ENCODE data around the gene SPATA9.
A peak's percentile ranks its signal among the peaks of the same experiment; 100 is the strongest.
"Not testable (repeated sequence)": the region's sequence is repeated elsewhere in the genome, so short reads cannot be mapped to it uniquely, and the experiment has no call there.

Gene SPATA9

DNA sequence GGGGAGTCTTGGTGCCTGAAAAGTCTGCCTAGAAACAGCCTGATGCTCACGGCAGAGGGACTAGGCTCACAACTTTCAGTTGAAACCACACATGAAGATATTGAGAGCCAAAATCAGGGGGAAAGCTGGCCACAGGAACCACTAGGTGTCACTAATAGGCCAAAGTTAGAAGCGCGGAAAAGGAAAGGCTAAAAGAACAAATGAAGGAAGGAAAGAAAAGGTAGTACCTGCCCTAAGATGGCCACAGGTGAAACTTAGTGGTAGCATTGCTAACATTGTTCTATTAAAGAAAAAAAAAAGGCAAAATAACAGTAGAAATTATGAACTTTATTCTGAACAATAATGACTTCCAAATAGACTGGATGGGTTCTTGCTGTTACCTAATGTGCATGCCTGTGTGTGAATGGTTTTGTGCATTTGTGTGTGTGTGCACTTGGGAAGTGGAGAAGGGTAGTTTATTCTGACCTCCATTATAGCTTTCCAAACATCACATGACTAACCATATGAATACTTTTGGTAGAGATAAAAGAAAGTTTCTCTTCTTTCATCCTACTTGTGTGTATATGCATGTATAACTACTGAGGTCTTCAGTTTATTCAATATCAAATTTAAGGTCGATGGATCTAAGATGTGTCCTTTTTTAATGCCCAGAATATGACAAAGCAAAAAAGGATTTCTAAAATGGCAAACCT is 38.3 kb downstream of the SPATA9 start:
- no peak for DNase-seq

DNA sequence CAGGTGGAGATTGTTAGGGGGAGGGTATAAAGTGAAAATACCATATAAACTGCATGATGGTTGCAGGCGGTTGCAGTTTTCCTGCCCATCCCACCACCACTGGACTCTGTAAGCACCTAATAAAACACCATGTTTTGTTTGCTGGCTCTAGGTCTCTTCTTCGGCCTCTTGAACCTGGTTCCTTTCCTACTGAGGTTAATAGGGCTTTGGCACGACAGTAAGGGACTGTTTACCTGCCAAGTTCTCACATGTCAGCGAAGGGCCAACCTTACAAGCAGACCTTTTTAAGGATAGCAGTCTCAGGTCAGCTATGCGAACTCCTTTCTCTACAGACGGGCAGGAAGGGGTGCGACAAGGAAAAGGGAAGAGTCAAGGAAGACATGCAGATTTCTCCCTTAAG is 39.6 kb downstream of the SPATA9 start:
- no peak for DNase-seq

DNA sequence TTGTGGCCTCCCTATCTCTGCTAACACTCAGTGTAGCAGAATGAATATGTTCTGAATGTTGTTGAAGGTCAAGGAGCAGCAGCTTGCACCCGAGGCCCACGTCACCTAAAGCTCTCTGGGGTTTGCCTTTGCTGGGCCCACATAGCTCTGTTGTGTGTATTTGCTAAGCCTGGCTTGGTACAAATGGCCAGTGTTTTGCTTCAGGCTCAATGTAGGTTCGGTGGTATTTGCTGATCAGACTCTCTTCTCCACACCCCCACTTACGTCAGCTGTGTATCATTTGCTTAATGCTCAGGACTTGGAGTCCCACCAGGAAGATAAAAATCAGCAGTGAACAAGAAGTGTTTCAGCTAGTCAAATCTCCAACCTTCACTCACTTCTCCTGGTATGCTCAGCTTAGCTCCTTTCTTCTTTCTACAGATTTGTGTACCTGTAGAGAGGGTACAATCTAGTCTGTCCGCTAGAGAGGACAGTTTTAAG is 41.0 kb downstream of the SPATA9 start:
- DNase-seq, result no peak

- DNase-seq, result no peak
Measured at GRCh38 chr5:95638632-95639031, 44.2 kb downstream of the SPATA9 start.

DNA sequence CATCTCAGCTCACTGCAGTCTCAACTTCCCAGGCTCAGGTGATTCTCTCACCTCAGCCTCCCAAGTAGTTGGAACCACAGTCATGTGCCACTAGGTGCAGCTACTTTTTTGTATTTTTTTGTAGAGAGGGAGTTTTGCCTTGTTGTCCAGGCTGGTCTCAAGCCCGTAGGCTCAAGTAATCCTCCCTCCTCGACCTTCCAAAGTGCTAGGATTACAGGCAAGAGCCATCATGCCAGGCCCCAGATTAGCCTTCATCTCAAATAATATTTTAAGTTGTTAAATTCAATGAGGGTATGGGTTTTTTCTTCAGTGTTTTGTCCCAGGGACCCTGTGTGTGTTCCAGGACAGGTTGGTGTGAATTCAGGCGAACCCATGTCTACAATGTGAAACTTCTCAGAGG is 48.7 kb downstream of the SPATA9 start:
- no peak for DNase-seq

GRCh38 chr5:95633671-95634070 is 49.1 kb downstream of the SPATA9 start:
- no peak for DNase-seq

DNA sequence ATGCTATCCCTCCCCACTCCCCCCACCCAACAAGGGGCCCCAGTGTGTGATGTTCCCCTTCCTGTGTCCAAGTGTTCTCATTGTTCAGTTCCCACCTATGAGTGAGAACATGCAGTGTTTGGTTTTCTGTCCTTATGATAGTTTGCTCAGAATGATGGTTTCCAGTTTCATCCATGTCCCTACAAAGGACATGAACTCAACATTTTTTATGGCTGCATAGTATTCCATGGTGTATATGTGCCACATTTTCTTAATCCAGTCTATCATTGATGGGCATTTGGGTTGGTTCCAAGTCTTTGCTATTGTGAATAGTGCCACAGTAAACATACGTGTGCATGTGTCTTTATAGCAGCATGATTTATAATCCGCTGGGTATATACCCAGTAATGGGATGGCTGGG is 49.8 kb downstream of the SPATA9 start:
- DNase-seq, result not testable (repeated sequence)

DNA sequence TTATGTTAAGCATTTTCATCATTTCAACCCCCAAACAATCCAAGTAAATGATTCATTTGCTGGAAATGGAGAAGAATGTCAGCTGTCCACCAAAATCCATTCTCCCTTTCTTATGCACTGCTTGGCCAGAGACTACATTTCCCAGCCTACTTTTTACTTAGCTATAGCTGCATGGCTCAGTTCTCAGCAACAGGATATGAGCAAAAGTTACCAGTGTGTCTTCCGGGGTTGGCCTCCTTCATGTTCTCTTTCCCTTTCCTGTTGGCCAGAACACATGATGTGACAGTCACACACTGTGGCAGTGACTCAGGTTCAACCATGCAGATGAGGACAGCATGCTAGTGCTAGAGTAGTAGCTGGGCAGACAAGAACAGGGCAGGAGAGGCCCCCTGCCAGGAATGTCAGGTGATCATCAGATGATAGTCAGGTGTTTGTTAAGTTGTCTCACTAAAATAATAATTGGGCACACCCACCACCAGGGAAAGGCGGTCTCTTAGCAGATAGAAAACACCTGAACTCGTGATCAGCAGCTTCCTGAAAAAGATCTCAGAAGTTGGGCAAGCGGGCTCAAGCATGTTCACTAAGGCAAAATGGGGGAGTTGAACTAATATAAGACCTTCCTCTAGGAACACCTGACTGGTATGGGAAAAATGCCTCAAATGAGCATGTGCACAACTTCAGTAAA is 50.7 kb downstream of the SPATA9 start:
- DNase-seq, result no peak

DNA sequence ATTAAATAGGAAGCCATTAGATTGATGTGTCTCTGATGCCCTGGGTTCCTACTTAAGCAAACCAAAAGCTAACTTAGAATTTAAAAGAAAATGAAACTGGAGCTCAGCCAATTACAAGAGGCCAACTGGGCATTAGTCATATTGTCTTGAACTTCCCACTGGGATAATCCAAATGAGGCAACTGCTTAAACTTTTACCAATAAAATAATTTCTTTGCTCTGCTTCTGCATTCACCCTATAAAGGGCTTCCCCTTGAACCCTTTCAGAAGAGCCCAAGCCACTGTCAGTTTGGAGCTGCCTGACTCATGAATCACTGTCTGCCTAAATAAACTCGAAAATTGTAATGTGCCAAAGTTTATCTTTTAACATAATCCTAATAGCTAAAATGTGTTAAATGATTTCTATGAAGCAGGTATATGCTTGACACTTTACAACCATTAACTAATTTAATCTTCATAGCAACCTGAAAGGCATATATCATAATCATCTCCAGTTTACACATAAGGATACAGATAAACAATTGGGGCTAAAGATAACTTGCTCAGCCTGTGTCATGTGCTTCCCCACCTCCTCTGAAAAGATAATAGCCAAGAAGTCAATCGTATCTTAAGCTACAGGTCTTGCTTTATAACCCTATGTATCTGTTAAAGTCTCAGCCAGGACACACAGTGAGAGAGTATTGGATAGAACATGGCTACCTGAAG is 51.4 kb downstream of the SPATA9 start:
- DNase-seq, result no peak

- no peak for DNase-seq
Measured at GRCh38 chr5:95630394-95630917, 52.3 kb downstream of the SPATA9 start.

DNA sequence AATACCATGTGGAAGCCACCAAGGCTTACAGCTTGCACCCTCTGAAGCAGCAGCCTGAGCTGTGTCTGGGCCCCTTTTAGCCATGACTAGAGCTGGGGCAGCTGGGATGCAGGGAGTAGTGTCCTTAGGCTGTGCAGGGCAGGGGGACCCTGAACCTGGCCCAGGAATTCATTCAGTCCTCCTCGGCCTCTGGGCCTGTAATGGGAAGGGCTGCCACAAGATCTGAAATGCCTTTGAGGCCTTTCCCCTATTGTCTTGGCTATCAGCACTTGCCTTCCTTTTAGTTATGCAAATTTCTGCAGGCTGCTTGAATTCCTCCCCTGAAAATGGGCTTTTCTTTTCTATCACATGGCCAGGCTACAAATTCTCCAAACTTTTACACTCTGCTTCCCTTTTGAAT is 53.9 kb downstream of the SPATA9 start:
- no peak for DNase-seq

- DNase-seq, result no peak
Measured at GRCh38 chr5:95627971-95628810, 54.6 kb downstream of the SPATA9 start.

DNA sequence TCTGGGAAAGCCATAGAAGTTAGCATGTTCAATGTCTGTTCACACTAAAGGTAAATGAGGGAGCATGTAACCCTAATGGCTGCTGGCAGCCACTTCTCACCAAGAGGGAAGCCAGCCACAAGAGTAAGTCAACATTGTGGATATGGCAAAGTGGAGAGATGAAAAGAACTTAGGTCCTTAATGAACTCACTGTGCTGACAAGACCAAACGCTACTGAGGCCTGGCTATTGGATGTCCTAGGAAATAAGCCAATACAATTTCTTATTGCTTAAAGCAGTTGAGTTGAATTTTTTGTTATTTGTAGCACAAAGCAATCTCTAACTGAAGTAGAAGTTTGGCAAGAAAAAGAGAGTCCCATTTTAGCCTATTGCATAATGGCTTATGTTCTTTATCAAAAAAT is 56.1 kb downstream of the SPATA9 start:
- DNase-seq, result no peak

- DNase-seq, result no peak
Measured at GRCh38 chr5:95624368-95624767, 58.4 kb downstream of the SPATA9 start.

DNA sequence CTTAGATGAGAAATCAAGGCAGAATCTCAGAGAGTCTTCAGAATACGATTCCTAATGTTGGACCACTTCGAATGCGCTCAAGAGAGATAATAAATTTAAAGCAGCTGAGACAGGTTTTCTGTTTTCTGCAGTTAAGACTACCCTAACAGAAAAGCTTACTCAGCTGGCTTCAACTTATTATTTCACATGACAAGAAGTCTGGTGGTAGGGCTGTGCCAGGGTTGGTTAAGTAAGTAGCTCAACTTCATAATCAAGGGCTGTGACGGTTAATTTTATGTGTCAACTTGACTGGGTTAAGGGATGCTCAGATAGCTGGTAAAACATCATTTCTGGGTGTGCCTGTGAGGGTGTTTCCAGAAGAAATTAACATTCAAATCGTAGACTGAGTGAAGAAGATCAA is 59.1 kb downstream of the SPATA9 start:
- DNase-seq, result no peak

DNA sequence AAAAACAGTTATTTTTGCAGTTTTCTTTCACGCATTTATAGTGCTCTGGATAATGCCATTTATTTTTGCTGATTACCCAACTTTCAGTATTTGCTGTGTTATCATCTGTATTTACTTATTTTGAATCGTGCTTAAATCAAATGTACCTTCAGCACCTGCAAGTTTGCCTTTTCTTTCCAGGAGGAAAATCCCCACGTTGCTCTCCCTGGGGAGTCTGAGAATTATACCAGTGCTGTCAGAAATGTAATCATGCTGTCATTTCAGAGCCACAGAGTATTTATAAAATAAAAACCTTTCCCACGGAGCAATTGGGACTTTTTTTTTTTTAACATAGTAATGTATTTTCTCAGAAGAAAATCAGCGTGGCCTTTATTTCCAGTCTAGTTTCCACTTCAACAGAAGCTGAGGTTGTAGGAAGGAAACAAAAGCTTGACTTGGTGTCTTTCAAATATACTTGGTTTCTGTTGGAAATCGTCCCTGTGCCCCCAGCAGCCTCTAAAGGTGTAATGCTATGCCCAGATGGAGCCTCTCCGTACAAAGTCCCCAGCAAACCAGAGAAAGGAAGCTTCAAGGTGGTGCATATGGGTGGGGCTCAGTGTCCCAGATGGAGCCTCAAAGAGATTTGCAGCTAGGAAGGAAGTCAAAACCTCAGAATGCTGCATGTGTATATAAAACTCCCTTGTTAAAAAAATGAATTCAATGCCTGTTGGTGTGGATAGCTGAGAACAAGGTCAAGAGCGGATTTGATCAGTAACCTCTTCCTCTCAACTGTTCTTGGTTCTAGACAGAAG is 60.8 kb downstream of the SPATA9 start:
- DNase-seq, result no peak

- DNase-seq, result peak; percentile 38
Measured at GRCh38 chr5:95620870-95621838, 61.6 kb downstream of the SPATA9 start.

DNA sequence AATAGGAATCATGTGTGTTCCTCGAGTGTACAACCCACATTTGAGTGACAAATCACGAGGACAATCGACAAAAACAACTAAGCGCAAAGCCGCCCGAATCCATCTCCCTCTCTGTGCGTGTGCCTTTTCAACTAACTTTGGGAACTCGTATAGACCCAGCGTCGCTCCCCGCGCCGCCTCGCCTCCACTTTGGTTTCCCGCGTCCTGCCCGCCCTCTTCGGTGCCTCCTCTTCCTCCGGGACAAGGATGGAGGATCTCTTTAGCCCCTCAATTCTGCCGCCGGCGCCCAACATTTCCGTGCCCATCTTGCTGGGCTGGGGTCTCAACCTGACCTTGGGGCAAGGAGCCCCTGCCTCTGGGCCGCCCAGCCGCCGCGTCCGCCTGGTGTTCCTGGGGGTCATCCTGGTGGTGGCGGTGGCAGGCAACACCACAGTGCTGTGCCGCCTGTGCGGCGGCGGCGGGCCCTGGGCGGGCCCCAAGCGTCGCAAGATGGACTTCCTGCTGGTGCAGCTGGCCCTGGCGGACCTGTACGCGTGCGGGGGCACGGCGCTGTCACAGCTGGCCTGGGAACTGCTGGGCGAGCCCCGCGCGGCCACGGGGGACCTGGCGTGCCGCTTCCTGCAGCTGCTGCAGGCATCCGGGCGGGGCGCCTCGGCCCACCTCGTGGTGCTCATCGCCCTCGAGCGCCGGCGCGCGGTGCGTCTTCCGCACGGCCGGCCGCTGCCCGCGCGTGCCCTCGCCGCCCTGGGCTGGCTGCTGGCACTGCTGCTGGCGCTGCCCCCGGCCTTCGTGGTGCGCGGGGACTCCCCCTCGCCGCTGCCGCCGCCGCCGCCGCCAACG is 62.5 kb downstream of the SPATA9 start, which contains the start of gene GPR150:
Gene GPR150 (plus strand): TSS at position 58 of the 840 bp plus-strand sequence. CDS start 189 bp downstream, at position 247.
- DNase-seq, result peak; percentile 42

DNA sequence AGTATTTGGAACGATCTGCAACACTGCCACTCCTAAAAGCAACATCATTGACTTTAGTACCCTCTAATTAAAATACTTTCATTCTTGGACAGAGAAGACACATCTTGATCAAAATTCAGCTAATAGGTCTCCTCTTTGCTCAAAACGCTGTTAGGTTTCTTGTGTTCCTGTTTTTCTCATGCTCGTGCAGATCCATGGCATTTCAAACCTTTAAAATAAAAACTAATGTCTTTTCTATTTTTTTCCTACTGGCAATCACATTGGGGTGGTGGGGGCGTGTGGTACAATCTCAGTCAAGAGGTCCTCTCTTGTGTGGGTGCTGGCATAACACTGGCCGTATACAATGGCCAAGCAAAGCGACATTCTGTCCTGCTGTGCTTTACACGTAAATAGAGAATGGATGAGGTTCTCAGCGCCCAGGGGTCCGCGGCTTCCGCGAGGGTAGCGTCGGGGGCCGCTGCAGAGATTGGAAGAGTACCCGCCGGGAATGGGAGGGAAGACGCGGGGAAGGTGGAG is 63.2 kb downstream of the SPATA9 start:
- no peak for DNase-seq
